Loucy (cell line): Measurements from ENCODE around the gene SERGEF.

Experiments
- CTCF ChIP-seq: fragments of 200-600 bp; sonication (generic); conservative IDR thresholded peaks from 2 replicates; pipeline ENCODE4 v1.5.1; 2014; ENCODE audit warnings: mild to moderate bottlenecking, antibody characterized with exemption, low read length
- EZH2phosphoT487 ChIP-seq: fragments of 200-600 bp; IDR thresholded peaks from 2 replicates; pipeline ENCODE4 v1.6.1; 2018; ENCODE audit warnings: antibody characterized with exemption, mild to moderate bottlenecking, moderate library complexity, borderline replicate concordance

- TF ChIP-seq CTCF (no peak), EZH2phosphoT487 (no peak)
Observed at GRCh38 chr11:17948296-17948695, 64.6 kb downstream of the SERGEF start.
